ENCODE data around the gene MEMO1.

Gene MEMO1

GRCh38 chr2:31896293-31896692, 114.5 kb downstream of the MEMO1 start:
- no peak for FAIRE-seq
- DNase-seq (ENCODE audit: insufficient read length, low spot score) = no peak

GRCh38 chr2:31894656-31895055, 116.2 kb downstream of the MEMO1 start:
- TF ChIP-seq CTCF (IDR thresholded peaks at IDR 0.05; ENCODE audit: insufficient read depth, missing control alignments) = no peak
- FAIRE-seq (no peak), DNase-seq (ENCODE audit: insufficient read length, low spot score) (no peak)

More at GRCh38 chr2:31896293-31896692, 114.5 kb downstream of the MEMO1 start:
- no peak for TF ChIP-seq CTCF (IDR thresholded peaks at IDR 0.05; ENCODE audit: insufficient read depth, missing control alignments)

DNA sequence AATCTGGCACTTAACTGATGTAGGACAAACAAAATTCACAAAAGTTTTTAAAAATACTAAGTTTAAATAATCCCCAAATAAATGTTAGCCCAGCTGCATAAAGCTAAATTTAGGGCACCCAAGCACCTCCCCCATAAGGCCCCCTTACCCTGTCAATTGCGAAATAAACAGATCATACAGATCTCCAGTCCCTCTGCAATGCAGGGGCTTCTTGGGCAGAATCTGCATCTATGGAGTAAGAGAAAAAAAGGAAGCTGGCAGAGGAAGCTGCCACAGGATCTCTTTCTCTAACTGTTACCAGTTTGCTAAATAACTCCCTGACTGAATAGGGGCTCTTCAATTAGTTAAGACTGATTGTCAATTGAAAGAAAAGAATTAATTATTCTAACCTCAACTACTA, 117.7 kb downstream of the MEMO1 start:
- no peak for TF ChIP-seq CTCF (IDR thresholded peaks at IDR 0.05; ENCODE audit: insufficient read depth, missing control alignments)
- FAIRE-seq = no peak
- no peak for DNase-seq (ENCODE audit: insufficient read length, low spot score)

- DNase-seq (ENCODE audit: insufficient read length, low spot score) (no peak), FAIRE-seq (no peak)
- TF ChIP-seq CTCF (IDR thresholded peaks at IDR 0.05; ENCODE audit: insufficient read depth, missing control alignments) = no peak
Measured at GRCh38 chr2:31889044-31889443, 121.8 kb downstream of the MEMO1 start.

- DNase-seq (ENCODE audit: insufficient read length, low spot score) (no peak), FAIRE-seq (no peak)
- TF ChIP-seq CTCF (IDR thresholded peaks at IDR 0.05; ENCODE audit: insufficient read depth, missing control alignments) = no peak
Measured at GRCh38 chr2:31888550-31888949, 122.3 kb downstream of the MEMO1 start.

DNA sequence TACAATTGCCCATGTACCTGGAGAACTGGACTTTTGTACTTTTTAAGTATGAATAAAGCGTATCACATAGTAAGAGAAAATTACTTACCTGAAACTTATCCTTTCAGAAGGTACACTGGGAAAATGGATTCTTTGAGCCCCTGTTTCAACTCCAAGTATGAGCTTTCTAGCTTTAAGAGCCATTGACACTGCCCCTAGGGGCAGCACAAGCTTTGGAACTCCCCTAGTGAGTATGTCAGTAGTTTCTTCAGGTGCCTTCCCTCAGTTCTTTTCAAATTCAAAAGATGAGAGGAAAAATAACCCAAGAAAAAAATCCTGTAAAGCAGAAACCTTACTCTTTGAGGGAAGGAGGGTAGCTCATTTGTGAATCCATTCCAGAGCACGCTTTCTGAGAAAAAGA, 124.1 kb downstream of the MEMO1 start:
- peak; percentile 22 for TF ChIP-seq CTCF (IDR thresholded peaks at IDR 0.05; ENCODE audit: insufficient read depth, missing control alignments)
- DNase-seq (ENCODE audit: insufficient read length, low spot score) = no peak

DNA sequence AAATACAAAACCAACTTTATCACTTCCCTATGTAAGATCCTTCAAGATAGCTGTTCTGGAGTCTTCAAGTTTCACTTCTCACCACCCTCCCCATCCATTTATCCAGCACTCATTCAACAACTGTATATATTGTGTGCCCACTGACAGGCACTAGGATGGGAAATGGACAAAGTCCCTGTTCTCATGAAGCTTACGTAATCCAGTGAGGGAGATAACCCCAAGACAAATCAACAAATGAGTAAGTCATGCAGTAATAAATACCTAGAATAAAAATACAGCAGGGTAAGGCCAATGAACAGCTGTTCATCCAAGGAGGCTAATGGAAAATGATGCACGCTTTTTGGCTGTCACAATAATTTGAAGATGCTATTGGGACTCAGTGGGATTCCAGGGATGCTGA, 133.8 kb downstream of the MEMO1 start:
- DNase-seq (ENCODE audit: insufficient read length, low spot score) (no peak), FAIRE-seq (no peak)

More for the DNA sequence above, 124.1 kb downstream of the MEMO1 start:
- peak; percentile 44 for FAIRE-seq

More for the DNA sequence above, 133.8 kb downstream of the MEMO1 start:
- TF ChIP-seq CTCF (IDR thresholded peaks at IDR 0.05; ENCODE audit: insufficient read depth, missing control alignments) = no peak

Data from D721Med (cell line).